Stimulated activated CD8-positive, alpha-beta memory T cell treated with anti-CD3 and anti-CD28 coated beads, Interleukin-4, amount 100 ng/mL, for 24 hours (primary cell): ENCODE results near the gene FRAT1.

Experiments used
- DNase-seq: peaks from one replicate; pipeline ENCODE4 v3.0.0-alpha.2; 2020; ENCODE audit warnings: low read depth

The FRAT1 gene

GRCh38 chr10:97365761-97366351, 46.8 kb downstream of the FRAT1 start:
- no peak for DNase-seq

GRCh38 chr10:97366572-97366971, 47.5 kb downstream of the FRAT1 start:
- DNase-seq: no peak

- DNase-seq: no peak
Observed at GRCh38 chr10:97367126-97367649, 48.1 kb downstream of the FRAT1 start.
